ENCODE results near the gene CSRP2.

CSRP2 gene

DNA sequence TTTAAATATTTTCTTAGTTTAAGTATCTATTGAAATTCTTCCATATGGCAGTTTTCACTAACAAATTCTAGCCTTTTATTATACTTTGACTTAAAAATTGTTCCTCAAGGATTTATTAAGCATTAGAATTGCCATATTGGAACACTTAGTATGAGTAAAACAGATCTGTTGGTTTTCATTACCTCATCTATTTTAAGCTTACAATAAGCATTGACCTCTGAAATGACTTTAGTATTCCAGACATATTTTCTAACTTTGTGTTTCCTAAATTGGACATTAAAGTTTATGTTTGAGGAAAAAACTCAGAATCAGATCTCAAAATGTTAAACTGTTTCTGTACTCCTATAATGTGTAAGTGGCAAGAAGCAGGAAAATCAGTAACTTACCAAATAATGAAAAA, 48.4 kb downstream of the CSRP2 start:
- H3K9me3 ChIP-seq (ENCODE audit: control insufficient read depth, low read length) = no peaks in the 10 kb centered on the region
- H3K27ac ChIP-seq (ENCODE audit: insufficient read depth, low read depth, low read length, poor library complexity, severe bottlenecking) = no peak overlapping the region
- H3K27me3 ChIP-seq (ENCODE audit: control insufficient read depth, insufficient read depth, low read length, poor library complexity, severe bottlenecking) = no peaks in the 10 kb centered on the region
- no peak overlapping the region for H3K4me3 ChIP-seq (ENCODE audit: insufficient read depth, low read depth, low read length)
- H3K36me3 ChIP-seq (ENCODE audit: control insufficient read depth, insufficient read depth, low read length) = peaks cover 16% of the 10 kb centered on the region
- no peaks in the 10 kb centered on the region for H3K4me1 ChIP-seq (ENCODE audit: control insufficient read depth, insufficient read depth, low read length)

GRCh38 chr12:76820888-76821482, 57.8 kb downstream of the CSRP2 start:
- H3K9me3 ChIP-seq (ENCODE audit: control insufficient read depth, low read length) = no peaks in the 10 kb centered on the region
- 32 to 42% methylated on average over 2 of the region's 2 CpGs for WGBS, 2 experiments
- H3K27me3 ChIP-seq (ENCODE audit: control insufficient read depth, insufficient read depth, low read length, poor library complexity, severe bottlenecking) = no peaks in the 10 kb centered on the region
- no peaks in the 10 kb centered on the region for H3K4me1 ChIP-seq (ENCODE audit: control insufficient read depth, insufficient read depth, low read length)
- no peak overlapping the region for H3K27ac ChIP-seq (ENCODE audit: insufficient read depth, low read depth, low read length, poor library complexity, severe bottlenecking)
- H3K4me3 ChIP-seq (ENCODE audit: insufficient read depth, low read depth, low read length) = no peak overlapping the region
- H3K36me3 ChIP-seq (ENCODE audit: control insufficient read depth, insufficient read depth, low read length) = no peaks in the 10 kb centered on the region

DNA sequence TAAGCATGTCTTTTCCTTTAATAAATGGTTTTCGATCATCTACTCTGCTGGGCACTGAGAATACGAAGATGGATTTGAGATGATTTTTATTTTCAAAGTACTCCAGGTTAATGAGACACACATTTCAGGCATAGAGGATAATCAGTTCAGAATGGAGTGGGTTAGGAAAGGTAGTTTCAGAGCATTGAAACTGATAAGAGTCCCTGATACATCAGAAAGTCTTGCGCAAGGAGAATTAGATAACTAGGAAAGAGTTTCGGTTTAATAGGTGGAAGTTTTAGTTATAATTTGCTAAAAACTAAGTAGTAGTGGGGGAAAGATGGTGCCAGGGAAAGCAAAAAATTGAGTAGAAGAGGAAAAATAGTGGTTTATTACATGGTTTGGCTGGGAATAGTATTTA, 64.8 kb downstream of the CSRP2 start:
- Histone ChIP-seq H3K4me1 (ENCODE audit: control insufficient read depth, insufficient read depth, low read length) (no peaks in the 10 kb centered on the region), H3K9me3 (ENCODE audit: control insufficient read depth, low read length) (no peaks in the 10 kb centered on the region), H3K36me3 (ENCODE audit: control insufficient read depth, insufficient read depth, low read length) (no peaks in the 10 kb centered on the region), H3K27ac (ENCODE audit: insufficient read depth, low read depth, low read length, poor library complexity, severe bottlenecking) (no peak overlapping the region), H3K4me3 (ENCODE audit: insufficient read depth, low read depth, low read length) (no peak overlapping the region), H3K27me3 (ENCODE audit: control insufficient read depth, insufficient read depth, low read length, poor library complexity, severe bottlenecking) (no peaks in the 10 kb centered on the region)
- 91 to 99% methylated on average over 4 of the region's 4 CpGs for WGBS, 2 experiments

DNA sequence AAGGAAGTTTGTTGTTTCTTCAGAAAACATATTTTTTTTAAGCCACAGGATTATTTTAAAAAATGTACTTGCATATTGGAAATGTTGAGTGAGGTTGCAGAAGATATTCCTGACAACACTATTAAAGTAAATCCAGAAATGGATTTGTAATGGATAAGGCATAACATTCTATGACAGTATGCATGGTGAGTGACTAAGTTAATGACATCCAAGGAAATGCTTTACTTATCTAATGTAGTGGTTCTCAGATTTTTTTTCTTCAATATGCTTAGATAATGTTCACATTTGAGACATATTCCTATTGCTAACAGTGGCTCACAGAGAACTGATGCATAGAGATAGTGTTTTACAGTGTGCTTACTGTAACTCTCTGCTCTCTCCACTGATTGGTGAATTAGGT, 65.6 kb downstream of the CSRP2 start:
- Histone ChIP-seq H3K27ac (ENCODE audit: insufficient read depth, low read depth, low read length, poor library complexity, severe bottlenecking) (no peak overlapping the region), H3K4me1 (ENCODE audit: control insufficient read depth, insufficient read depth, low read length) (no peaks in the 10 kb centered on the region), H3K36me3 (ENCODE audit: control insufficient read depth, insufficient read depth, low read length) (no peaks in the 10 kb centered on the region)

DNA sequence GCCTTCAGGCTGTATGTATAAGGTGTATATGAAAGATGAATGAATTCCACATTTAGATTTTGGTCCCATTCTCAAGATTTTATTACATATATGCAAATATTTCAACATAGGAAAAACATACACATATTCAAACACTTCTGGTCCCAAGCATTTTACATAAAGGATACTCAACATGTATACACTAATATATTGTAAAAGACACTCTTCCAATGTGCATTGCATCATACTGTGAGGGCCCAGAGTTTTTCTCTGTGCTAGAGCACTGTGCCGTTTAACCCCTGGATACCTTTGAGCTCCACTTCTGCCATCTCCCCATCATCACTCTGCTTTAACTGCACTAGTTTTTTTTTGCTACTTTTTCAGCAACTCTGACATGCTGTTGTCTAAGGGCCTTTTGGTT, 66.8 kb downstream of the CSRP2 start:
- 90 to 96% methylated on average over 1 of the region's 1 CpG for WGBS, 2 experiments
- H3K27ac ChIP-seq (ENCODE audit: insufficient read depth, low read depth, low read length, poor library complexity, severe bottlenecking) = no peak overlapping the region
- no peak overlapping the region for H3K4me3 ChIP-seq (ENCODE audit: insufficient read depth, low read depth, low read length)

More for the DNA sequence above, 65.6 kb downstream of the CSRP2 start:
- Histone ChIP-seq H3K27me3 (ENCODE audit: control insufficient read depth, insufficient read depth, low read length, poor library complexity, severe bottlenecking) (no peaks in the 10 kb centered on the region), H3K9me3 (ENCODE audit: control insufficient read depth, low read length) (no peaks in the 10 kb centered on the region), H3K4me3 (ENCODE audit: insufficient read depth, low read depth, low read length) (no peak overlapping the region)

DNA sequence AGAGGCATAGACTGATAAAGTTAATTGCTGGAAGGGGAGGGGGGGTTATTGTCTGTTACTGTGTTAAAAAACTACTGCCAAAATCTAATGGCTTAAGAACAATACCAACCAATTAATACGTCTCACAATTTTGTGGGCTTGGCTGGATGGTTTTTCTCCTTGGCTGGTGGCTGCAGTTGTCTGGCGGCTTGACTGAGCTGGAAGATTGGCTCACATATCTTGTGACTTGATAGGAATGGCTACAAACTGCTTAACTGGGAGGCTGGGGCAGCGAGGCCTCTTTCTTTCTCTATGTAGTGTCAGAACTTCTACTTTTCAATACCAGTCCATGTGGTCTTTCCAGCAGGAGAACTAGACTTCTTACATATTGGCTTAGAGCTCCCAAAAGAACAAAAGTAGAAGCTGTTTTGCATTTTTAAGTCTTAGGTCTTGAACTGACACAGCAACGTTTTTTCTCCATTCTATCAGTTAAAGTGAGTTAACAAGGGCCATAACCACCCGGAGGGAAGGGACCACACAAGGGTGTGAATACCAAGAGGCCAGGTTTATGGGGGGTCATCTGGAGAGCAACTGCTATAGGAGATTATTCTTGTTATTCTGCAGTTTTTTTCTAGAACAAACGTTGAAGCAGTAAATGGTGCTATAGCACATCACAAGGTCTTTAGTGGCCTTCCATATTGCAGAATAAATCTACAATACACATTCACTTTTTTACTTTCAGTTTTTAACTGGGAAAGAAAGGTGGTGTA, 68.0 kb downstream of the CSRP2 start:
- no peaks in the 10 kb centered on the region for H3K4me1 ChIP-seq (ENCODE audit: control insufficient read depth, insufficient read depth, low read length)
- WGBS, 2 experiments = 83 to 86% methylated on average over 6 of the region's 6 CpGs
- no peaks in the 10 kb centered on the region for H3K9me3 ChIP-seq (ENCODE audit: control insufficient read depth, low read length)
- H3K27me3 ChIP-seq (ENCODE audit: control insufficient read depth, insufficient read depth, low read length, poor library complexity, severe bottlenecking) = no peaks in the 10 kb centered on the region
- H3K36me3 ChIP-seq (ENCODE audit: control insufficient read depth, insufficient read depth, low read length) = peaks cover 6% of the 10 kb centered on the region
- H3K27ac ChIP-seq (ENCODE audit: insufficient read depth, low read depth, low read length, poor library complexity, severe bottlenecking) = no peak overlapping the region
- no peak overlapping the region for H3K4me3 ChIP-seq (ENCODE audit: insufficient read depth, low read depth, low read length)

More for the DNA sequence above, 66.8 kb downstream of the CSRP2 start:
- H3K4me1 ChIP-seq (ENCODE audit: control insufficient read depth, insufficient read depth, low read length) = no peaks in the 10 kb centered on the region
- no peaks in the 10 kb centered on the region for H3K9me3 ChIP-seq (ENCODE audit: control insufficient read depth, low read length)
- no peaks in the 10 kb centered on the region for H3K27me3 ChIP-seq (ENCODE audit: control insufficient read depth, insufficient read depth, low read length, poor library complexity, severe bottlenecking)
- peaks cover 1% of the 10 kb centered on the region for H3K36me3 ChIP-seq (ENCODE audit: control insufficient read depth, insufficient read depth, low read length)

Measured in ectodermal cell (in vitro differentiated cells).